K562 (cell line): Measurements from ENCODE around the gene POR. TPM values are rescaled to one million over a fixed set of nuclear protein-coding genes. Genes with fewer than 3 reads are reported as not detected.

Experiments
- ATAC-seq: fragments of 200-7000 bp; cut with Tn5 transposase; 3 replicates; pipeline ENCODE4 v1.9.1; 2020; ENCODE audit warnings: moderate library complexity
- BruUV-seq: library from RNA; stranded (reverse); fragments of 400-500 nt; replicated peaks from 2 replicates; lab custom pipeline; 2021; lab: Mats Ljungman, UMichigan
- CTCF ChIA-PET: fragments of 300-600 bp; formaldehyde crosslinking; extraction: SDS; loops from one replicate; lab custom pipeline; 2021; ENCODE audit warnings: low intra/inter-chr PET ratio; lab: Yijun Ruan, JAX
- POLR2A ChIA-PET: fragments of 300-600, 350-650 bp; sonication (Branson Sonifier 250); formaldehyde crosslinking; extraction: SDS; loops from one replicate; lab custom pipeline; 2021; ENCODE audit warnings: antibody characterized with exemption, inconsistent platforms; lab: Yijun Ruan, JAX
- DNase-seq, 4 experiments: peaks; one replicate each; pipeline versions ENCODE4 v3.0.0 to v3.0.0-alpha.2; 2011 to 2018; ENCODE audit warnings: low spot score in 3 of 4, mixed read lengths in 3 of 4; ENCODE audit errors: extremely low read depth in 1 of 4
- FAIRE-seq: peaks from 2 replicates; lab custom pipeline; 2011; peaks lifted over from hg19 to GRCh38; lab: Jason Lieb, UNC
- H2AFZ ChIP-seq: 2 replicates; pipeline ENCODE4 v1.6.0; 2011; ENCODE audit warnings: low read depth, low read length, control low read depth, inconsistent platforms
- H3K27ac ChIP-seq: fragments of 200-600 bp; 3 replicates; pipeline ENCODE4 v1.8.0; 2011; ENCODE audit warnings: low read depth, mild to moderate bottlenecking, control low read depth, inconsistent platforms, low read length, moderate library complexity, mixed read lengths; ENCODE audit errors: extremely low read depth
- H3K27me3 ChIP-seq, 2 experiments: fragments of 300-600 bp in 1 of 2; 2 replicates in 1 of 2; 3 replicates in 1 of 2; pipeline versions ENCODE4 v1.6.0 to v1.8.0; 2011; ENCODE audit warnings: inconsistent platforms in 2 of 2, low read length in 2 of 2, mild to moderate bottlenecking in 1 of 2, mixed read lengths in 1 of 2, moderate library complexity in 1 of 2; ENCODE audit not compliant: control insufficient read depth in 2 of 2, insufficient read depth in 2 of 2
- H3K36me3 ChIP-seq: fragments of 300-600 bp; 3 replicates; pipeline ENCODE4 v1.8.0; 2011; ENCODE audit warnings: mild to moderate bottlenecking, low read length, inconsistent platforms; ENCODE audit not compliant: control insufficient read depth, insufficient read depth
- H3K4me1 ChIP-seq, 2 experiments: fragments of 200-600 bp in 1 of 2; replicated peaks in 1 of 2; 2 replicates in 1 of 2; 3 replicates in 1 of 2; pipeline versions ENCODE4 v1.5.1 to v1.8.0; 2011; ENCODE audit warnings: inconsistent platforms in 2 of 2, low read length in 2 of 2, mild to moderate bottlenecking in 1 of 2, mixed read lengths in 1 of 2, moderate library complexity in 1 of 2; ENCODE audit not compliant: control insufficient read depth in 2 of 2, insufficient read depth in 2 of 2
- H3K4me2 ChIP-seq: 2 replicates; pipeline ENCODE4 v1.6.1; 2011; ENCODE audit warnings: low read length, control low read depth, inconsistent platforms, mixed read lengths; ENCODE audit not compliant: insufficient read depth
- H3K4me3 ChIP-seq: fragments of 200-600 bp; sonication (generic), shearing (Covaris generic); 2 replicates; pipeline ENCODE4 v1.5.1; 2016; ENCODE audit warnings: control low read depth, inconsistent platforms
- H3K79me2 ChIP-seq: fragments of 200-600 bp; 3 replicates; pipeline ENCODE4 v1.8.0; 2011; ENCODE audit warnings: low read length, inconsistent platforms; ENCODE audit not compliant: control insufficient read depth, insufficient read depth
- H3K9ac ChIP-seq, 2 experiments: 2 replicates each; pipeline versions ENCODE4 v1.6.0 to v1.6.1; 2011; ENCODE audit warnings: low read depth in 2 of 2, low read length in 2 of 2, control low read depth in 1 of 2, inconsistent platforms in 1 of 2, mild to moderate bottlenecking in 1 of 2, mixed read lengths in 1 of 2; ENCODE audit not compliant: insufficient read depth in 1 of 2
- H3K9me1 ChIP-seq: one replicate; pipeline ENCODE4 v1.6.0; 2011; ENCODE audit warnings: inconsistent platforms, mild to moderate bottlenecking, low read length, moderate library complexity; ENCODE audit not compliant: control insufficient read depth, insufficient read depth
- H3K9me3 ChIP-seq: replicated peaks from 2 replicates; pipeline ENCODE4 v1.5.1; 2011; ENCODE audit warnings: low read depth, low read length, inconsistent platforms; ENCODE audit not compliant: control insufficient read depth, insufficient read depth
- H4K20me1 ChIP-seq: replicated peaks from 2 replicates; pipeline ENCODE4 v1.6.1; 2011; ENCODE audit warnings: low read length, inconsistent platforms, mixed read lengths; ENCODE audit not compliant: control insufficient read depth, insufficient read depth
- CTCF ChIP-seq, 3 experiments: IDR thresholded peaks in 2 of 3; conservative IDR thresholded peaks in 1 of 3; 2 replicates each; pipeline ENCODE4 v1.5.1; 2011 to 2012; ENCODE audit warnings: low read length in 3 of 3, mild to moderate bottlenecking in 3 of 3, control low read depth in 2 of 3, improper control_type of control experiment in 1 of 3, inconsistent platforms in 1 of 3, low read depth in 1 of 3, mixed read lengths in 1 of 3, moderate library complexity in 1 of 3; ENCODE audit not compliant: insufficient read depth in 2 of 3
- MAZ ChIP-seq, 2 experiments: fragments of 450-650 bp in 1 of 2; sonication (generic) in 1 of 2; formaldehyde crosslinking; IDR thresholded peaks in 1 of 2; conservative IDR thresholded peaks in 1 of 2; 2 replicates each; pipeline versions ENCODE4 v1.4.0 to v1.5.0; 2020; ENCODE audit warnings: mild to moderate bottlenecking in 1 of 2, missing genetic modification reagents in 1 of 2
- RAD21 ChIP-seq, 2 experiments: fragments of 250-450 bp in 1 of 2; fragments of 450-650 bp in 1 of 2; sonication (Bioruptor Pico) in 1 of 2; formaldehyde crosslinking in 1 of 2; IDR thresholded peaks in 1 of 2; conservative IDR thresholded peaks in 1 of 2; 2 replicates each; pipeline versions ENCODE4 v1.4.0 to v1.8.0; 2020 to 2022; ENCODE audit warnings: mild to moderate bottlenecking in 2 of 2, moderate library complexity in 1 of 2
- RBM22 ChIP-seq: fragments of 200-400 bp; formaldehyde crosslinking; IDR thresholded peaks from 2 replicates; pipeline ENCODE4 v1.6.1; 2018; ENCODE audit warnings: low read length, low read depth; ENCODE audit not compliant: poor library complexity, severe bottlenecking
- ZFP30 ChIP-seq: fragments of 250-450 bp; sonication (Bioruptor Pico); IDR thresholded peaks from 2 replicates; pipeline ENCODE4 v1.8.0; 2022; ENCODE audit warnings: moderate library complexity, mild to moderate bottlenecking, inconsistent platforms, borderline replicate concordance
- ZNF785 ChIP-seq: fragments of 250-450 bp; sonication (Bioruptor Pico); IDR thresholded peaks from 2 replicates; pipeline ENCODE4 v1.4.0; 2020; ENCODE audit warnings: mild to moderate bottlenecking
- ZZZ3 ChIP-seq: fragments of 450-650 bp; IDR thresholded peaks from 2 replicates; pipeline ENCODE4 v1.6.1; 2016; ENCODE audit warnings: antibody characterized with exemption, mild to moderate bottlenecking, moderate library complexity
- WGBS: fragments of 100-300 bp; shearing (Covaris generic); methylation state at CpG from one replicate; pipeline ENCODE4 v1.1.6; 2016; ENCODE audit warnings: low coverage, mixed read lengths; ENCODE audit not compliant: insufficient coverage; ENCODE audit errors: missing lambda C conversion rate; 5-methylcytosine and 5-hydroxymethylcytosine counted together
- in situ Hi-C: fragments of 300-500 bp; cut with MboI; formaldehyde crosslinking; loops from 4 replicates; pipeline ENCODE4 v1.15.0; 2018; ENCODE audit warnings: inconsistent platforms, mixed read lengths
- intact Hi-C: fragments of 100-400 bp; cut with micrococcal nuclease; formaldehyde crosslinking; loops from 2 replicates; pipeline ENCODE4 v1.14.2; 2022
- polyA plus RNA-seq, 8 experiments: library from polyadenylated mRNA; depleted of rRNA in 4 of 8; stranded (reverse) in 5 of 8; unstranded in 3 of 8; fragments of >200 nt; fragmentation: Nextera tagmentation in 2 of 8; fragmentation: Illumina TruSeq in 1 of 8; extraction: Ambion mirVana in 2 of 8; extraction: Trizol in 1 of 8; gene quantifications; 2 replicates each; pipeline versions ENCODE4 v1.2.1 to v1.2.3, GENCODE V29; 2011 to 2014; ENCODE audit warnings: inconsistent platforms in 1 of 8, missing spikeins in 1 of 8
- total RNA-seq, 7 experiments: library from RNA; depleted of rRNA in 6 of 7; stranded (reverse); fragments of >200 nt in 6 of 7; fragmentation: Illumina TruSeq in 2 of 7; extraction: Trizol in 2 of 7; gene quantifications; 2 replicates each; pipeline versions ENCODE4 v1.2.1 to v1.2.3, GENCODE V29; 2011 to 2021; ENCODE audit warnings: low replicate concordance in 1 of 7
- TF ChIP-seq, protein P1 (sequence below): sonication (generic); formaldehyde crosslinking; IDR thresholded peaks from 2 replicates; pipeline ENCODE4 v1.8.1; 2023; ENCODE audit warnings: mild to moderate bottlenecking, missing genetic modification reagents

Gene POR
- total and polyA plus RNA-seq, 9 of the 15 experiments (the other 6 are each of a cell fraction or from before 2014, with no cell fraction given) = 4.7 to 142 (median 40.8) TPM

DNA sequence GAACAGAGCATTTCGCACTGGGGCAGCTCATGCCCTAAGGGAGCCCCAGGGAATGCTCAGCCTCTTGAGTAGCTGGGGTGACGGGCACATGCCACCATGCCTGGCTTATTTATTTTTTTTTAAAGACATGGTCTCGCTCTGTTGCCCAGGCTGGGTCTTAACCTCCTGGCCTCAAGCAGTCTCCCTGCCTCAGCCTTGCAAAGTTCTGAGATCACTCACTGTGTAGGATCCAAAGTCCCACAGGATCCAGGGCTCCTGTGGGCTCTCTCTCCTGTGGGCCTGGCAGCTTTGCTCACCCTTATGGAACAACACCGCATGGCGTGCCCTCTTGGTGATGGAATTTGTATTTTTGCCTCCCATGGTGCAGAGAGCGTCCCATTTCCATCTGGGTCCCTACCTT lies 45.4 kb downstream of the POR start:
- POLR2A ChIA-PET = interaction anchor here (0.6 kb wide), 1 partner anchor 10 kb away, joined by 4 read pairs; no protein-coding TSS in a partner anchor

GRCh38 chr7:75961218-75961617 lies 46.3 kb downstream of the POR start:
- Histone ChIP-seq H2AFZ (no peak overlapping the region), H3K4me3 (no peak overlapping the region), H3K9ac (no peak overlapping the region), H3K27ac (no peak overlapping the region), H3K36me3 (peaks cover 61% of the 10 kb centered on the region; the same call in 2 of the 3 replicates), H3K4me1 (peaks cover 0 to 12% of the 10 kb centered on the region in 2 experiments; a peak in 1 of 5 replicates), H3K9me3 (no peaks in the 10 kb centered on the region), H3K9me1 (peaks cover 2% of the 10 kb centered on the region), H3K4me2 (no peak overlapping the region), H3K27me3 (no peaks in the 10 kb centered on the region), H4K20me1 (no peaks in the 10 kb centered on the region), H3K79me2 (no peaks in the 10 kb centered on the region)
- DNase-seq = no peak
- ChIA-PET CTCF (no interaction called here), POLR2A (interaction anchor here (0.6 kb wide), 1 partner anchor 9 kb away, joined by 4 read pairs; no protein-coding TSS in a partner anchor)
- in situ Hi-C loops (no loop called here), intact Hi-C loops (no loop called here)
- ATAC-seq = peak; percentile 89
- BruUV-seq = no TSS peak
- TF ChIP-seq, protein P1, sequence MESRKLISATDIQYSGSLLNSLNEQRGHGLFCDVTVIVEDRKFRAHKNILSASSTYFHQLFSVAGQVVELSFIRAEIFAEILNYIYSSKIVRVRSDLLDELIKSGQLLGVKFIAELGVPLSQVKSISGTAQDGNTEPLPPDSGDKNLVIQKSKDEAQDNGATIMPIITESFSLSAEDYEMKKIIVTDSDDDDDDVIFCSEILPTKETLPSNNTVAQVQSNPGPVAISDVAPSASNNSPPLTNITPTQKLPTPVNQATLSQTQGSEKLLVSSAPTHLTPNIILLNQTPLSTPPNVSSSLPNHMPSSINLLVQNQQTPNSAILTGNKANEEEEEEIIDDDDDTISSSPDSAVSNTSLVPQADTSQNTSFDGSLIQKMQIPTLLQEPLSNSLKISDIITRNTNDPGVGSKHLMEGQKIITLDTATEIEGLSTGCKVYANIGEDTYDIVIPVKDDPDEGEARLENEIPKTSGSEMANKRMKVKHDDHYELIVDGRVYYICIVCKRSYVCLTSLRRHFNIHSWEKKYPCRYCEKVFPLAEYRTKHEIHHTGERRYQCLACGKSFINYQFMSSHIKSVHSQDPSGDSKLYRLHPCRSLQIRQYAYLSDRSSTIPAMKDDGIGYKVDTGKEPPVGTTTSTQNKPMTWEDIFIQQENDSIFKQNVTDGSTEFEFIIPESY (CRISPR knock-in tag) = peak; percentile 84
- 0 out of 4 replicates have a peak, but pooled peaks of 1 of the 2 experiments have one; percentile 26 for TF ChIP-seq RAD21 (CRISPR knock-in tag; conservative IDR thresholded peaks at IDR 0.05 in 1 of 2, IDR thresholded peaks at IDR 0.05 in 1 of 2)
- peak; percentile 27 to 37 (median 31); a peak in 2 of 6 replicates for TF ChIP-seq CTCF (IDR thresholded peaks at IDR 0.05 in 2 of 3, conservative IDR thresholded peaks at IDR 0.05 in 1 of 3; ENCODE audit: insufficient read depth in 2 of 3, low read depth in 1 of 3, low read length in 3 of 3)
- no peak for TF ChIP-seq MAZ (CRISPR knock-in tag; conservative IDR thresholded peaks at IDR 0.05 in 1 of 2, IDR thresholded peaks at IDR 0.05 in 1 of 2)
- TF ChIP-seq ZFP30 (CRISPR knock-in tag) = no peak
- FAIRE-seq = no peak
- 93% methylated on average over 7 of the region's 7 CpGs for WGBS

More for the DNA sequence above, 45.4 kb downstream of the POR start:
- H3K9me3 ChIP-seq = no peaks in the 10 kb centered on the region
- intact Hi-C loops (no loop called here), in situ Hi-C loops (no loop called here)
- ATAC-seq = no peak
- 93% methylated on average over 6 of the region's 6 CpGs for WGBS
- no peak overlapping the region for H2AFZ ChIP-seq
- H3K9me1 ChIP-seq = peaks cover 2% of the 10 kb centered on the region
- TF ChIP-seq RBM22 = no peak
- no peak for TF ChIP-seq ZNF785 (CRISPR knock-in tag)
- no peak for TF ChIP-seq MAZ (CRISPR knock-in tag; conservative IDR thresholded peaks at IDR 0.05 in 1 of 2, IDR thresholded peaks at IDR 0.05 in 1 of 2)
- no peak for TF ChIP-seq ZZZ3
- H3K36me3 ChIP-seq = peaks cover 66% of the 10 kb centered on the region
- no peak overlapping the region for H3K4me3 ChIP-seq
- peaks cover 0 to 7% of the 10 kb centered on the region in 2 experiments; a peak in 1 of 5 replicates for H3K4me1 ChIP-seq
- no peaks in the 10 kb centered on the region for H3K27me3 ChIP-seq
- BruUV-seq = no TSS peak
- H3K79me2 ChIP-seq = no peaks in the 10 kb centered on the region
- no peak overlapping the region for H3K27ac ChIP-seq
- no peaks in the 10 kb centered on the region for H4K20me1 ChIP-seq
- DNase-seq = no peak
- CTCF ChIA-PET = no interaction called here
- H3K9ac ChIP-seq = no peak overlapping the region
- no peak for FAIRE-seq
- H3K4me2 ChIP-seq = no peak overlapping the region
